HEK293 (cell line): Measurements from ENCODE around the gene KXD1.

Source experiments
- GLIS1 ChIP-seq: fragments of 450-650 bp; formaldehyde crosslinking; IDR thresholded peaks from 2 replicates; pipeline ENCODE4 v1.5.1; 2016; ENCODE audit warnings: missing biosample characterization, missing genetic modification characterization
- SALL2 ChIP-seq: fragments of 450-650 bp; formaldehyde crosslinking; IDR thresholded peaks from 2 replicates; pipeline ENCODE4 v1.5.0; 2017; ENCODE audit warnings: missing biosample characterization, mild to moderate bottlenecking, missing genetic modification characterization, borderline replicate concordance
- ZNF169 ChIP-seq: fragments of 450-650 bp; formaldehyde crosslinking; IDR thresholded peaks from 2 replicates; pipeline ENCODE4 v1.5.1; 2016; ENCODE audit warnings: missing biosample characterization, missing genetic modification characterization
- ZNF175 ChIP-seq: fragments of 450-650 bp; formaldehyde crosslinking; IDR thresholded peaks from 2 replicates; pipeline ENCODE4 v1.5.1; 2016; ENCODE audit warnings: missing biosample characterization, missing genetic modification characterization
- TF ChIP-seq, protein P1 (sequence below): fragments of 450-650 bp; formaldehyde crosslinking; IDR thresholded peaks from 2 replicates; pipeline ENCODE4 v1.5.1; 2016; ENCODE audit warnings: missing biosample characterization, missing genetic modification characterization
- TF ChIP-seq, protein P2 (sequence below): fragments of 450-650 bp; formaldehyde crosslinking; IDR thresholded peaks from 2 replicates; pipeline ENCODE4 v1.5.1; 2016; ENCODE audit warnings: missing biosample characterization, missing genetic modification characterization
- TF ChIP-seq, protein P3 (sequence below): fragments of 450-650 bp; formaldehyde crosslinking; IDR thresholded peaks from 2 replicates; pipeline ENCODE4 v1.5.1; 2016; ENCODE audit warnings: missing biosample characterization, missing genetic modification characterization

DNA sequence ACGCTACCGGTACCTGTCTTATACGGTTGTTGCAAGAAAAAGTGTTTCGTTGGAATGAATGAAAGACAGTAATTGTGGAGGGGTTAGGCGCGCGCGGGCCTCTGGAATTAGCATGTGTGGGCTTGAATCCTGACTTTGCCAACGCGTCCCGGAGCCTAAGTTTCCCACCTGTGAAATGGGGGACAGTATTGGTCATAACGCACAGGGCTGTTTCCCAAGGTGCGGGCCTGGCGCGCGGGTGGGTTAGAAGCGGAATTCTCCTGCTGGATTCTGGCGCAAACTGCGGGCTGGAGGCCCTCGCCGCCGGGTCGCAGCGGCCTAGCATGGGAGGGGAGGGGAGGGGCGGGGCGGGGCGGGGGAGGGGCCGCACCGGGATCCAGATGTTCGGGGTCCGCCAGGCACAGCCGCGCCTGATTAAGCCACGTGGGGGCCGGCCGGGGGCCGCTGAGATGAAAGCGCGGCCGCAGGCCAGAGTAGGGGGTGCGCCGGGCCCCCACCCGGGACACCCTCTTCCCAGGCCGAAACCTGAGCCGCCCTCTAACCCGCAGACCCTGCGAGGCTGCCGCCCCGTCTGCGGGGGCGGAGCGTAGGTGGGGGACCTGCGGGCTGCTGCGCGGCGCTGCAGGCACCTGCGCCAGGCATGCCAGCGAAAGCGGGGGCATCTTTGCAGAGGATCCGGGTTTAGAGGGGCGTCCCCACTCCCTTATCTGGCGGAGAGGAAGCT lies 53.8 kb downstream of the KXD1 start:
- no peak for TF ChIP-seq ZNF169
- no peak for TF ChIP-seq ZNF175 (tag by site-specific recombination)
- TF ChIP-seq, protein P1, sequence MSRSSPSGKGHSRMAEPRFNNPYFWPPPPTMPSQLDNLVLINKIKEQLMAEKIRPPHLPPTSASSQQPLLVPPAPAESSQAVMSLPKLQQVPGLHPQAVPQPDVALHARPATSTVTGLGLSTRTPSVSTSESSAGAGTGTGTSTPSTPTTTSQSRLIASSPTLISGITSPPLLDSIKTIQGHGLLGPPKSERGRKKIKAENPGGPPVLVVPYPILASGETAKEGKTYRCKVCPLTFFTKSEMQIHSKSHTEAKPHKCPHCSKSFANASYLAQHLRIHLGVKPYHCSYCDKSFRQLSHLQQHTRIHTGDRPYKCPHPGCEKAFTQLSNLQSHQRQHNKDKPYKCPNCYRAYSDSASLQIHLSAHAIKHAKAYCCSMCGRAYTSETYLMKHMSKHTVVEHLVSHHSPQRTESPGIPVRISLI (tag by site-specific recombination), result no peak
- no peak for TF ChIP-seq SALL2 (tag by site-specific recombination)
- peak; percentile 91 for TF ChIP-seq GLIS1 (tag by site-specific recombination)
- TF ChIP-seq, protein P2, sequence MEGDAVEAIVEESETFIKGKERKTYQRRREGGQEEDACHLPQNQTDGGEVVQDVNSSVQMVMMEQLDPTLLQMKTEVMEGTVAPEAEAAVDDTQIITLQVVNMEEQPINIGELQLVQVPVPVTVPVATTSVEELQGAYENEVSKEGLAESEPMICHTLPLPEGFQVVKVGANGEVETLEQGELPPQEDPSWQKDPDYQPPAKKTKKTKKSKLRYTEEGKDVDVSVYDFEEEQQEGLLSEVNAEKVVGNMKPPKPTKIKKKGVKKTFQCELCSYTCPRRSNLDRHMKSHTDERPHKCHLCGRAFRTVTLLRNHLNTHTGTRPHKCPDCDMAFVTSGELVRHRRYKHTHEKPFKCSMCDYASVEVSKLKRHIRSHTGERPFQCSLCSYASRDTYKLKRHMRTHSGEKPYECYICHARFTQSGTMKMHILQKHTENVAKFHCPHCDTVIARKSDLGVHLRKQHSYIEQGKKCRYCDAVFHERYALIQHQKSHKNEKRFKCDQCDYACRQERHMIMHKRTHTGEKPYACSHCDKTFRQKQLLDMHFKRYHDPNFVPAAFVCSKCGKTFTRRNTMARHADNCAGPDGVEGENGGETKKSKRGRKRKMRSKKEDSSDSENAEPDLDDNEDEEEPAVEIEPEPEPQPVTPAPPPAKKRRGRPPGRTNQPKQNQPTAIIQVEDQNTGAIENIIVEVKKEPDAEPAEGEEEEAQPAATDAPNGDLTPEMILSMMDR, result no peak
- TF ChIP-seq, protein P3, sequence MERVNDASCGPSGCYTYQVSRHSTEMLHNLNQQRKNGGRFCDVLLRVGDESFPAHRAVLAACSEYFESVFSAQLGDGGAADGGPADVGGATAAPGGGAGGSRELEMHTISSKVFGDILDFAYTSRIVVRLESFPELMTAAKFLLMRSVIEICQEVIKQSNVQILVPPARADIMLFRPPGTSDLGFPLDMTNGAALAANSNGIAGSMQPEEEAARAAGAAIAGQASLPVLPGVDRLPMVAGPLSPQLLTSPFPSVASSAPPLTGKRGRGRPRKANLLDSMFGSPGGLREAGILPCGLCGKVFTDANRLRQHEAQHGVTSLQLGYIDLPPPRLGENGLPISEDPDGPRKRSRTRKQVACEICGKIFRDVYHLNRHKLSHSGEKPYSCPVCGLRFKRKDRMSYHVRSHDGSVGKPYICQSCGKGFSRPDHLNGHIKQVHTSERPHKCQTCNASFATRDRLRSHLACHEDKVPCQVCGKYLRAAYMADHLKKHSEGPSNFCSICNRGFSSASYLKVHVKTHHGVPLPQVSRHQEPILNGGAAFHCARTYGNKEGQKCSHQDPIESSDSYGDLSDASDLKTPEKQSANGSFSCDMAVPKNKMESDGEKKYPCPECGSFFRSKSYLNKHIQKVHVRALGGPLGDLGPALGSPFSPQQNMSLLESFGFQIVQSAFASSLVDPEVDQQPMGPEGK, result peak; percentile 91
